NOMO-1 treated with dmso at 0.1 percent for 144 hours (cell line): ENCODE data around the gene PPM1H.

Experiments used
- DNase-seq: peaks from one replicate; lab custom pipeline; 2025; ENCODE audit not compliant: unreplicated experiment; lab: John Stamatoyannopoulos, UW

PPM1H gene

DNA sequence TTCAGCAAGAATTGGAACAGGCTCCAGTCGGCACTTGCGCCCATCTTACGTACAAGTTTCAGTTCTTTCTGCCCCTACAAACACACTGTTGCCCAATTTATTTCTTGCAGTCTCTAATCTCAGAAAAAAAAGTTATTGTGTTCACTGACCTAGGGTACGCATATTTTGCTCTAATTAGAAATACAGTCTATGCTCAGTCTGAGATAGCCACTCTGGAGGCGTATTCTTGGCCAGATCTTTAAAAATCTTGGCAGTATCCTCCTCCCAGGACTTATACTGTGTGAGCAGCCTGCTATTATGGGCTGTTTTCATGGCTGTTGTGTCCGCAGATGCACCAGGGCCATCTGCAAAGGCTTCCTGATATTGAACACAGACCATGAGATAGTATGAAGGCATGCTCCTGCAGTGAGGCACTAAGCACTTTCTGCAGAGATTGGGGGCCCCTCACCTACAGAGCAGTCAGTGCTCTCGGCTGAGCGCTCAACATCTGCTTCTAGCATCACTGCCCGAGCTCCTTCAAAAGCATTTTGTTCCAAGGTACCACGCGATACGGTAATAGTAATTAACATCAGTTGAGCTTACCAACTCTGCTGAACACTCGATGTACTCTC is 57.9 kb downstream of the PPM1H start:
- DNase-seq: no peak

DNA sequence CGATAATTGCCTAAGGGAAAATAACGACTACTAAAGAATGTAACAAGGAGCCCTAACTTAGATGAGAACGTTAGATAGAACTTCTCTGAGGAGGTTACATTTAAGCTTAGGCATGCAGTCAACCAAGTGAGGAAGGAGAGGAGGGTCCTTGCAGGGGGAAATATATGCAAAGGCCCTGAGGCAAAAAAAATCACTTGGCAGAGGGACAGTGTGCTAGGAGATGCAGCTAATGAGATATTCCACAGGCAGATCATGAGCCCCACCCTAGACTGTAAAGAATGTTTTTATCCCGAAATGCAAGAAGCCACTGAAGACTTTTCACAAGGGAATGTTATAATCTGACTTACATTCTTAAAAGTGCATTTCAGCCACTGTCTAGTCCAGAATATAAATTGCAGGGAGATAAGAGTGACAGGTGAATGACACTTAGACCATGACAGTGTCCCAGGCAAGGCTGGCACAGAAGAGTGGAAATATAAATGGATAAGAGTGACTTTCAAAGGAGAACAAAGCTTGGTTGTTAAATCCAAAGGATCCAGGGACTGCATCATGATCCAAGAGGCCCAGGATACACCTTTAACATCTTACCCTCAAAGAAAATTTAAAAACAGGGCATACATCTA is 61.0 kb downstream of the PPM1H start:
- DNase-seq: no peak

DNA sequence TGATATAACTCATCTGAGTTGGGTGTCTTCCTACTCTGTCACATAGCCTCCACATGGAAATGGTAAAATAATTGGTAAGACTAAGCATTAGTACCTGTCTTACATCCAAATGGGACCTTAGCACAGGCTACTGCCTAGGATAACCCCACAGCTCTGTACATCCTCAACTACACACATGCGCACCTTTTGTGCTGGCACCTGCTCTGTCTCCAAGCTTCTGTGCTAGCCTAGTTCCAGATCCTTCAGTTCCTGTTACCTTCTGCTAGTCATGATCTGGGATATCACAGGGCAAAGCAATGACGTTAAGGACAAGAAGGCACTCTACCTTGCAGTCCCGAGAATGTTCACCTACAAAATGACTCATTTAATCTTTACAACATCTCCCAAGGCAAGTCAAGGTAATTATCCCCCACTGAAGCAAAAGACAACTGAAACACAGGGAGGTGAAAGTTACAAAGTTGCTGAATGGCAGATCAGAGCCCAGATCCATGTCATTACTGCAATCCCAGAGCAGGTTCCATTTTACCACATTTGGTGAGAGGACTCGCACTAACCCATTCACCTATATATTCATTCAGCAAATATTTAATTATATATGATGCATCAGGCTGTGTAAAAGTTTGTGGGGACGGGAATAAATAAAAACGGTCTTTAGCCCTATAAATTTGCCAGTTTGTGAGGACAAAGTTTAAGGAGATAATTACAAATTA is 61.7 kb downstream of the PPM1H start:
- no peak for DNase-seq

DNA sequence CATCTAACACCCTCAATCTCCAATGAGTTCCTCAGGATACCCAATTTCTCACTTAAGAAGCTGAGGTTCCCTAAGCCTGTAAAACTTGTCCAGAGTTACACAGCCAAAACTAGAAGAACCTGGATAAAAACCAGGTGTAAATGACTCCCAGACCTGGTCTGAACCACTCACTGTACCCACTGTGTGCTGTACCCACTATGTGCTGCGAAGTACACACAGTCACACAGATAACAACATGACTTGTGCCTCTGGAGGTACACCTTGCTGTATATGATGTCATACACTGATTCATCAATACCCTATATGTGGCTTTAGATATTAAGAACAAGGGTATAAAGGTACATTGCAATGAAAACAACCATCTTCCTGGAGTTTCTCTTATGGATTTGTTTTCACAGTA is 66.1 kb downstream of the PPM1H start:
- no peak for DNase-seq

DNA sequence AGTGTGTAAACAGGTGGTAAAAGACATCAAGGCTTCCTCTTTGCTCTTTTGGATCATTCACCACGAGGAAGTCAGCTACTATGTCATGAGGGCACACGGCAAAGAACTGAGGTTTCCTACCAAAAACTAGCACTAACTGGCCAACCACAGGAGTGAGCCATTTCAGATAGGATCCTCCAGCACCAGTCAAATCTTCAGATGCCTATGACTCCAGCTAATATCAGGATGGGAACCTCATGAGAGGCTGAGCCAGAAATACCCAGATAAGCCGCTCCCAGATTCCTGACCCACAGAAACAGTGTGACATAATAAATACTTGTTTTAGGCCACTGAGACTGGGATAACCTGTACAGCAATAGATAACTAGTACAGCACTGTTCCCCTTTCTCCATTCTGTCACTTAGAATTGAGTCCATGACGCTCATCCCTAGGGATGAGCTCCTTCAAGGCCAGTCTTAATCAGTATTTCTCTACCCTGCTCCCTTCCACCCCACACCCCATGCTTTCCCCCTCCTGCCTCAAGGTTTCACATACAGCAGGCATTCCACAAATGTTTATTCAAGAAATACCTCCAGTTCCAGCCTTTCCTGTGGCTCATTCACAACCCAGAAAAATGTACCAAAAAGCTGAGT is 68.4 kb downstream of the PPM1H start:
- DNase-seq: no peak

DNA sequence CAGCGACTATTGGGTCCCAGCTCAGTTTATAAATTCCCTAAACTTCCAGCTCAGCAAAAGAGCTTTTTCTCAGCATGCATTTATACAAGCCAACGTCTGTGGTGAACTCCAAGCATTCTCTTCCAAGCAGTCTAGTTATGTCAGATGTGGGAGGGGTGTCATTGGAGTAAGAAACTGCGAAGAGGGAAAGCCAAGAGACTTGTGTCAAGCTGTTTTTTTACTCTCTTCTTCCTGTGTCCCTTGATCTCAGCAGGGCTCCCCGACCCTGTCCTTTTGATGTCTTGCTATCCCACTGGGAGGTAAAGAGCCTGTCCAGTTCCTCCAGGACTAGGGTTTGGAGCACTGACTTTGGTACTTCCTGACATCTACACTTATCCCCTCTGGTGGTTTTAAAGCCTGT is 69.0 kb downstream of the PPM1H start:
- DNase-seq: no peak

DNA sequence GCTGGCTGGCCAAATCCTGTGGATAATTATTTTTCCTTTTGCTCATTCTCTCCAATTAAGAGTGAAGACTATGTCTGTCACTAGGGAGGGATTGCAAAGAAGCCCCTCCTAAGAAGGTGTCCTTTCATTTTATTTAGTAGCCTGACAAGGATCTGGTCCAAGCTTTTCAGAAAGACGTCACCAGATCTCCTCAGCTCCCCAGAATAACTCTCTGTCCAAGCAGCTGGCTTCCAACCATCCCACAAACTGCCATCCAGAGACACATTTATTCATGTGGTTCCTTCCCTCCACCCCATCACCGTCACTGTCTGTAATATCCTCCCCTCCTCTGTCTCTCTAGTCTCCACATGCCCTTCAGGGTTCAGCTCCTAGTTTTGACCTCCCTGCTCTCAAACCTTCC is 69.9 kb downstream of the PPM1H start:
- no peak for DNase-seq

DNA sequence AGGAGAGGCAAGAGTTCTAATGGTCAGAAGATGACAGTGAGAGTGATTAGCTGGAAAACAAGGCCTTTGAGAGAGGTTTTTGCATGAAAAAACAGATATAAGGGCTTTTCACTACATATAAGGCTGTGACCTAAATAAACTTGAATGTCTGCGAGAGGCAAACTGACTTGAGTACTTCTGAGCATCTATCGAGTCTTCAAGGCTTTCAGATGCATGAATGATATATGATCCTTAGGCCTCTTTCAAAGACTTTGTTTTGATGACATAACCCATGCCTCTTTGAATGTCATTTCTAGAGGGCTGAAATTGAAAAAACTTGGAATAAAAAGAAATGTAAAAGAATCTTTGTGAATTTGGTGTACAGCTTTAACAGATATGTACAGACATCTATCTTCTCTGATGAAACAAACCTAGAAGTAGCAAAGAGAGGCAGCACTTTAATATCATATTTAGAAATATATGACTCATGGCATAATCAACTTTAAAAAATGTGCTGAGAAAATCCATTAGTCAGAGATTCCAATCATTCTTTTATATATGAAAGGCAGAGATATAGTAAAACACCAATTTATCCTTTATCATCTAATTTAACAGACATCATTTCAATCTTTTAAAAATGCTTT is 72.6 kb downstream of the PPM1H start:
- DNase-seq: no peak

DNA sequence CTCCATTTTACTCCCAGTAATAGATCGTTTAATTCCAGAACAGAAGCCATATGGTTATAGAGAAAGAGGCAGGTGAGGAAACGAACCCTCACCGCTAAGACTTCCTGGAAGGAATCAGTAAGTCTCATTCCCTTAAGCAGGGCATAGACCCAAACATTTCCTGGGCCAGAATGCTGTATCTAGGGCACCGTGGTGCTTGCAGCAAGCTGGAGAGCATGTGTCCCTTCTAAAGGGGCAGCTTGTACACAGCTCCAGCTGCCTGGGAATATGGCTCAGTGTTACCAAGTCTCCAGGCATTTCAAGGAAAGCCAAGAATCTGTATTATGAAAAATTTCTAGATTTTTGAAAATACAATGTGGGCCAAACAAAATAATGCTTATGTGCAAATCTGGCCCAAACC is 73.4 kb downstream of the PPM1H start:
- DNase-seq: no peak

DNA sequence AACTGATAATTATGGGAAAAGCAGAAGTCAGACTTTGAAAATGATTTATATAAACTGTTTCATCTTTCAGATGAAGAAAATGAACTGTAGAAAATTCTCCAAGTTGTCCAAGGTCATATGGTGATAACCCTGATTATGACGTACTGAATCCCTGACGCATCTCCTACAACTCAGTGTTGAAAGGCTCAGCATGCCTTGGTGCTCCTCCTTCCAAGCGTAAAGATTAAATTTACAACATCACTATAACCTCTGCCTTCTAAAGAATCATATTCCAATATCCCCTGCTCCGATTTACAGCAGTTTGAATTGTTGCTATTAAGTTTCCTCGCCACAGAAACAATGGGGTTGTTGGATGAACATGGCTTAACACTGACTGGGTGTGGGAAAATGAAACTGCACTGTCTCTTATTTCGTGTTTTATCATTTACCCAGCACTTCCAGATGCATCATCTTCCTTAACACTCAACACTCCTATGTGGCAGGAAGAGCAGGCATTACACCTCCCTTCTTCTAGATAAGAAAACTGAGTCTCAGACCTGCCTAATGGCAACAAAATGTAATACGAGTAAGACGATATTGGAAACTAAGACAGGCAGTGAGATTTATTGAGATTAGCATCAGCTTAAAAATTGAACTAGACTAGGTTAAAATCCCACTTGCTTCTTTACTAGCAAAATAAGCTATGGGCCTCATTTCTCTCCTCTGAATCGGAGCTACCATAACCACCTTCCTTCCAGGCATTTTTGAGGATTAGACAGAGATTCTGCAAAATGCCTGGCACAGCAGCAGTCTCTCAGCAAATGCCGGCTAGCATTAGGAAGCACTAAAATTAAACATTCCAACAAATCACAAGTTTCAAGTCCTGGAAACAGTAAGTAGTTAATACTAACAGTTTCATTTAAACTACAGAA is 74.2 kb downstream of the PPM1H start:
- no peak for DNase-seq

DNA sequence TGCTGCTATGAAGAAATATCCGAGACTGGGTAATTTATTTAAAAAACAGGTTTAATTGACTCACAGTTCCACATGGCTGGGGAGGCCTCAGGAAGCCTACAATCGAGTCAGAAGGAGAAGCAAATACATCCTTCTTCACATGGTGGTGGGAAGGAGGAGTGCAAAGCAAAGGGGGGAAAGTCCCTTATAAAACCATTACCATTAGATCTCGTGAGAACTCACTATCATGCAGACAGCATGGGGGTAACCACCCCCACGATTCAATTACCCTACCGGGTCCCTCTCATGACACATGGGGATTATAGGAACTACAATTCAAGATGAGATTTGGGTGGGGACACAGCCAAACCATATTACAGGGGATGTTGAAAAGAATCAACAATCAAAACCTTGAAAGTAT is 74.9 kb downstream of the PPM1H start:
- no peak for DNase-seq

DNA sequence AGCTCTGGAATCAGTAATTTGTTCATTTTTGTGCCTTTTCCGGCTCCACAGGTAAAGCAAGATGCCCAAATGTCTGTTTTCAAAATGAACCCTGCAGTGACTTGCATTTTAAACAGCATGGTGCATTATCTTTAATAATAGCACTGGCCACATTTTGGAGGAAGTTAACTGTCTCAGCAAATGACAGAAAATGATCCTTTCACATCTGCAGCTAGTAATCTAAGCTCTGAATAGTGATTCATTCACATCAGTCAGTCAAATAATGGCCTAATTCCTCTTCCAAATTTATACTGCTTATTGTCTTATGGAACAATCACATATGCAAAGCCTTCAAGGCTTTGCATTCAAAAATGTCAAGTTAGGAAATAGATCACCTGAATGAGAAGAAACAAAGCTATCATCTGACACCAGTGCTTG is 75.6 kb downstream of the PPM1H start:
- no peak for DNase-seq

DNA sequence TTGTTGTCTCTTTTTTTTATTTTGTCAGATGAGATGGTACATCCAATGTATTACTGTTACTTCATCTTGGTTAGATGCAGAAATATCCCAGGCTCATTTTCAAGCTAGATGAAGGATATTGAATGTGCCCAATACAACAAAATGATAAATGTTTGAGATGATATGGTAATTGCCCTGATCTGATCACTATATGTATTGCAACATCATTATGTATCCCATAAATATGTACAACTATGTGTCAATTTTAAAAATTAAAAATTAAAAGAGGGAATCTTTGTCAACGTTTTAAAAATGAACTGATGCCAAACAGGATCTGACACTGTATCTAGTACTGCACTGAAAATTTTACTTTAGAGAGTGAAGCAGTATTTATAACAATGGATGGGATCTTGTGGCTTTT is 78.5 kb downstream of the PPM1H start:
- DNase-seq: no peak

DNA sequence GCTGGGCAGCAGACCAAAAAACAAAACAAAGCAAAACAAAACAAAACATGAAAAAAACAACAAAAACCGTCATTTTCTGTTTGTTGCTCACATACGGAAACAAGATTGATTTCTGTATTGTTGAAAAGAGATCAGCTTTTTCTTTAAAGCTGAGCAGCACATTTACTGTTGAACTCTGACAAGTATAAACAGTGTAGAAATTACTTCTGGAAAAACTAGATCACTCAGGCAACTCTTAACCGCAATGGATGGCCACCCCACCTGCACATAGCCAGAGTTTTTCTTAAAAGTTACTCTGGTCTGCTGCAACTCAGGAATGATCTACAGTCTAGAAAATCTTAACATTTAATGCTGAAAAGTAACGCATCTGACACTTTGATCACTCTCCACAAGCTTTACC is 80.9 kb downstream of the PPM1H start:
- no peak for DNase-seq

DNA sequence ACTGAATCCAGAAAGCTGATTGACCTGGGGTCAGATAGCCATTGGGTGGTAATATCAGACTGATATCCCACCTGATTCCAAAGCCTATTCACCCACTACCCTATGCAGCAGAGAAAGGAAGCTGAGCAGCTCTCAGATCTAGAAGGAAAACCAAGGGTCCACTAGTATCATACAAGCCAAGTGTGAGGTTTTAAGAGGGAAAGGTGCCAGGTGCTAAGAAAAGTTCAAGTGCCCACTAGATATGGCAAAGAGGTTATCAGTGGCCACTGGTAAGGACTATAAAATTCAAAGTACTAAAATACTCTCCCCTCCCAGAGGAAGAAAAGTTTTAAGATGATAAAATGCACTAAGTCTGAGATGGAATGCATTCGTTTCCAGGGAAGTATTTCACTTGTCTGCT is 85.6 kb downstream of the PPM1H start:
- DNase-seq: no peak

DNA sequence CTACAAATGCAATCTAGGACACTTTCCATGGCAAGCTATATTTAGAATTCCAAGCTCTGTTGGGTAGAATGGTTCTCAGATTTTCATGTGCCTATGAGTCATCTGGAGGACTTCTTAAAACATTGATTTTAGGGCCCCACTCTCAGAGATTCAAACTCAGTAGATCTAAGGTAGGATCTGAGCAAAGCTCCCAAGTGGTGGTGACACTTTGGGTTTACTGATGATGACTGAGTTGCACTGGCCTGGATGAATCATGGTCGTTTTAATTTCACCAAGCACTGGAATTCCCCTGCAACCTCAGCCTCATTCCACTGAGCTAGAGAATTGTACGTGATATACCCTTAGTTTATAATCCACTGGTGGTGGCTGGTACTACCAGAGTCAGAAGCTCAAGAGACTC is 86.5 kb downstream of the PPM1H start:
- DNase-seq: no peak

DNA sequence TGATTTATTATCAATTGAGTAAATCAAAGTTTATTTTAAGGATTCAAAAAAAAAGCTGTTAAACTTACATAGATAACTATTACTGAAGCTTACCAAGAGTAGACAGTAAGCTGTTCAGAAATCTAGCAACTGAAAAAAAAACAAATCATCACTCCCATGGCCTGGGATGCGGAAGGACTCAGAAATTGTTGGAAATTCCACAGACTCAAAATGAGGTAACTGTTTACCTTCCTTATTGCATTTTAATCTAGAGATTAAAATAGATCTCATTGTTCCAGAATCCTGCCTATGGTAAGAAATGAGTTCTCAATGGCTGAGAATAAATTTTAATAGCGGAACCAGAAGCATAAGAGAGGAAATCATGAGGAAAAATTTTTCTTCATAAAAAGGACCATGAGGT is 87.2 kb downstream of the PPM1H start:
- no peak for DNase-seq

DNA sequence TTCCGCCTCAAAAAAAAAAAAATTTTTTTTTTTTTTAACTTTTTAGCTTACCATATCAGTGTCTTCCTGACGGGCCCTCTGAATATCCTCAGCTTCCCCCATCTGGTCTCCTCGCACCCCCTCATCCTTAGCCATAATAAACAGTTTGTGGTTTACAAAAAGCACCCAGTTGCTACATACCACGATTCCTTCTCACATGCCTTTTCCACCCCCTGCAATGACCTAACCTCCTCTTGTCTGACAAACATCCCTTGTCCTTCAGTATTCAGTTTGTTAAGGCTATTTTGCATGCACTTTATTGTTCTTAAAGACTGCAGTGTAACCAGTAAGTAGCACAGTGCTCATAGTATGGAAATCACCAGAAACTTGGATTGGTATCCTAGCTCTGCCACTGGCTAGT is 88.5 kb downstream of the PPM1H start:
- DNase-seq: no peak

DNA sequence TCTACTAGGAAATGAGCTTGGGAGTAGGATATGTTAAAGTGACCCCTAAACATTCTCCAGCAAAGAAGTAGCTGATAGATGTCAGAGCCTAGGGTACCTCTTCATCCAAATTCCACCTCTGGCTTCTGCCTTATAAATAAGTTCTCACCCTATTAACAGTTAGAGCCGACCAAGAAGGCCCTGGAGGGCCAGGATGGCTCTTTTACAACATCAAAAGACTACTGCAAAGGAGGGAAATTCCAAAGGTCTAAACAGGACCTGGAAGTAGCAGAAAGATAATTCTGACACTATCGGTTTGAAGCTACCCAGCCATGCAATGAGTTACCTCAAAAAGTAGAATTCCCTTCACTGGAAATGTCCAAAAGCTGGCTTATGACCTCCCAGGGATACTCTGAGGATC is 90.0 kb downstream of the PPM1H start:
- no peak for DNase-seq

DNA sequence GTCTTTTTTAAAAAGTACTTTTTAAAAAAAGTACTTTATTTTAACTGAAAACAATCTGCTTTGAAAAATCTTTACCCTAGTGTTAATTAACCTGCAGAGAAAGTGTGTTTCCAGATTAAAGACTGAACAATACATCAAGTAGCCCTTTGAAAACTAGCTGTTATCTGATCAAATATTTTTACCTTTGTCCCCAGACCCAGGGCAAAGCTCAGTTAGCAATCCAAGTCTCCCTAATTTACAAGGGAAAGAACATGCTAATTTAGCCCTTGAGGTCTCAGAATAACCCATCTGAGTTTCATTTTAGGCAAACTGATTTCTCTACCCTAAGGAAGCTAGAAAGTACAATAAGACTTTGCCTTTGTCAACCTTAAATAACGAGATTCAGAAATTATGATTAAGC is 91.2 kb downstream of the PPM1H start:
- DNase-seq: no peak

DNA sequence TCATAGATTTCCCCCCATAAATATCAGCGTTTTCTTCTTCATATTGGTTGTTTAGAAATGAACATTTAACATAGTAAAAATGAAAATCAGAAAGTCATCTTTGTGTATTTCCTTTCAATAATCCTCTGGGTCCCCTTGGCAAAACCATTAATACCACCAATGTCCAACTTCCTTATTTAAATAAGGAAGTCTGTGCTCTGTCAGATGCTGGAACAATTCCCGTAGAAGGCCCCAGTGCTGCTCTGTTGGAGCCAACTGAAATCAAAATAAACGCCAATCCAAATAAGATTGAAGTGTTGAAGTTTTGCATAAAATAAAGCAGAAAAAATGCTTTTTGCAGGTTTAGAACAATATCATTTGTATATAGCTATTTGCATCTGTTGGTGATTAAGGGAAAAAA is 93.1 kb downstream of the PPM1H start:
- DNase-seq: no peak
